GM21423 (cell line): ENCODE data around the gene SYDE1.

ENCODE experiments used
- ATAC-seq: cut with Tn5 transposase; IDR thresholded peaks from one replicate; pipeline ENCODE4 v1.9.1; 2021; ENCODE audit warnings: mild to moderate bottlenecking, moderate library complexity; ENCODE audit not compliant: unreplicated experiment

SYDE1 gene

GRCh38 chr19:15108145-15108844, 1.1 kb downstream of the SYDE1 start:
- no peak for ATAC-seq

- no peak for ATAC-seq
Measured at GRCh38 chr19:15108845-15109767, 1.9 kb downstream of the SYDE1 start.

- no peak for ATAC-seq
Measured at GRCh38 chr19:15109768-15110417, 2.7 kb downstream of the SYDE1 start.

GRCh38 chr19:15110418-15110815, 3.2 kb downstream of the SYDE1 start:
- ATAC-seq: no peak

- no peak for ATAC-seq
Measured at GRCh38 chr19:15111758-15112157, 4.6 kb downstream of the SYDE1 start.

GRCh38 chr19:15112385-15112784, 5.2 kb downstream of the SYDE1 start:
- ATAC-seq: no peak

- ATAC-seq: no peak
Measured at GRCh38 chr19:15113245-15114152, 6.3 kb downstream of the SYDE1 start.

- no peak for ATAC-seq
Measured at GRCh38 chr19:15114153-15114540, 6.9 kb downstream of the SYDE1 start.

GRCh38 chr19:15115080-15115479, 7.9 kb downstream of the SYDE1 start:
- no peak for ATAC-seq

- ATAC-seq: no peak
Measured at GRCh38 chr19:15115762-15116615, 8.8 kb downstream of the SYDE1 start.

GRCh38 chr19:15116856-15117255, 9.7 kb downstream of the SYDE1 start:
- ATAC-seq: no peak

GRCh38 chr19:15118248-15118647, 11.0 kb downstream of the SYDE1 start:
- no peak for ATAC-seq

- ATAC-seq: no peak
Measured at GRCh38 chr19:15118789-15119494, 11.7 kb downstream of the SYDE1 start.

GRCh38 chr19:15120135-15121026, 13.2 kb downstream of the SYDE1 start:
- ATAC-seq: no peak

- ATAC-seq: no peak
Measured at GRCh38 chr19:15122331-15123030, 15.3 kb downstream of the SYDE1 start.

- no peak for ATAC-seq
Measured at GRCh38 chr19:15123031-15123890, 16.1 kb downstream of the SYDE1 start.
